Endothelial cell (in vitro differentiated cells): ENCODE measurements around the gene OFD1. TPM values are rescaled to one million over a fixed set of nuclear protein-coding genes. Genes with fewer than 3 reads are reported as not detected.

Source experiments
- DNase-seq: peaks from one replicate; pipeline ENCODE4 v3.0.0; 2021; ENCODE audit warnings: low spot score
- H3K27ac Mint-ChIP-seq: one replicate; pipeline ENCODE4 v1.8.0; 2021; ENCODE audit warnings: mixed read lengths, inconsistent platforms; ENCODE audit not compliant: unreplicated experiment
- H3K27me3 Mint-ChIP-seq: one replicate; pipeline ENCODE4 v1.8.0; 2021; ENCODE audit warnings: mild to moderate bottlenecking, moderate library complexity, mixed read lengths, inconsistent platforms; ENCODE audit not compliant: unreplicated experiment
- H3K36me3 Mint-ChIP-seq: one replicate; pipeline ENCODE4 v1.8.0; 2021; ENCODE audit warnings: mild to moderate bottlenecking, low read depth, mixed read lengths, inconsistent platforms; ENCODE audit not compliant: unreplicated experiment
- H3K4me1 Mint-ChIP-seq: one replicate; pipeline ENCODE4 v1.8.0; 2021; ENCODE audit warnings: mild to moderate bottlenecking, mixed read lengths, inconsistent platforms; ENCODE audit not compliant: unreplicated experiment
- H3K4me3 Mint-ChIP-seq: one replicate; pipeline ENCODE4 v1.8.0; 2021; ENCODE audit warnings: mild to moderate bottlenecking, mixed read lengths, inconsistent platforms; ENCODE audit not compliant: unreplicated experiment
- H3K9me3 Mint-ChIP-seq: one replicate; pipeline ENCODE4 v1.8.0; 2021; ENCODE audit warnings: mixed read lengths, inconsistent platforms; ENCODE audit not compliant: unreplicated experiment
- CTCF ChIP-seq: fragments of 200-600 bp; sonication (generic); IDR thresholded peaks from one replicate; pipeline ENCODE4 v1.5.0; 2021; ENCODE audit warnings: antibody characterized with exemption; ENCODE audit not compliant: unreplicated experiment
- total RNA-seq: library from RNA; stranded (reverse); fragmentation: NEBNext Ultra II Directional; extraction: Animal tissue kit (Norgen Biotek cat#: 25700); gene quantifications from one replicate; pipeline ENCODE4 v1.2.1, GENCODE V29; 2021; ENCODE audit not compliant: unreplicated experiment

OFD1 gene
- total RNA-seq, 1 donor from 2014 or later: 17.7 TPM

GRCh38 chrX:13693341-13693961, 41.1 kb upstream of the OFD1 start:
- no peaks in the 10 kb centered on the region for H3K9me3 Mint-ChIP-seq

GRCh38 chrX:13694359-13694758, 40.2 kb upstream of the OFD1 start:
- Mint-ChIP-seq H3K27ac (no peak overlapping the region), H3K36me3 (no peaks in the 10 kb centered on the region), H3K4me3 (no peak overlapping the region), H3K27me3 (peaks cover 3% of the 10 kb centered on the region), H3K9me3 (no peaks in the 10 kb centered on the region), H3K4me1 (peaks cover 35% of the 10 kb centered on the region)
- no peak for DNase-seq
- TF ChIP-seq CTCF: no peak

More at GRCh38 chrX:13693341-13693961, 41.1 kb upstream of the OFD1 start:
- no peak for TF ChIP-seq CTCF
- no peak for DNase-seq
- no peaks in the 10 kb centered on the region for H3K36me3 Mint-ChIP-seq
- no peak overlapping the region for H3K4me3 Mint-ChIP-seq
- peaks cover 31% of the 10 kb centered on the region for H3K4me1 Mint-ChIP-seq
- peak overlapping the region; percentile 74 for H3K27ac Mint-ChIP-seq
- H3K27me3 Mint-ChIP-seq: peaks cover 3% of the 10 kb centered on the region

- H3K27me3 Mint-ChIP-seq: peaks cover 3% of the 10 kb centered on the region
- peak overlapping the region; percentile 38 for H3K27ac Mint-ChIP-seq
- H3K9me3 Mint-ChIP-seq: no peaks in the 10 kb centered on the region
- no peak for DNase-seq
- TF ChIP-seq CTCF: no peak
- peak overlapping the region; percentile 22 for H3K4me3 Mint-ChIP-seq
- H3K36me3 Mint-ChIP-seq: no peaks in the 10 kb centered on the region
- H3K4me1 Mint-ChIP-seq: peaks cover 37% of the 10 kb centered on the region
These were observed 39.6 kb upstream of the OFD1 start for GRCh38 chrX:13694983-13695382.

GRCh38 chrX:13695601-13696115, 38.9 kb upstream of the OFD1 start:
- Mint-ChIP-seq H3K9me3 (no peaks in the 10 kb centered on the region), H3K4me1 (peaks cover 31% of the 10 kb centered on the region), H3K4me3 (no peak overlapping the region), H3K36me3 (no peaks in the 10 kb centered on the region), H3K27me3 (peaks cover under 1% of the 10 kb centered on the region), H3K27ac (no peak overlapping the region)
- no peak for DNase-seq
- no peak for TF ChIP-seq CTCF

GRCh38 chrX:13697455-13697854, 37.1 kb upstream of the OFD1 start:
- no peak overlapping the region for H3K27ac Mint-ChIP-seq
- no peaks in the 10 kb centered on the region for H3K27me3 Mint-ChIP-seq
- DNase-seq: no peak
- H3K4me1 Mint-ChIP-seq: peaks cover 29% of the 10 kb centered on the region
- no peak for TF ChIP-seq CTCF
- no peaks in the 10 kb centered on the region for H3K36me3 Mint-ChIP-seq
- no peaks in the 10 kb centered on the region for H3K9me3 Mint-ChIP-seq
- no peak overlapping the region for H3K4me3 Mint-ChIP-seq
